Fibroblast of peridontal ligament (primary cell): ENCODE results near the gene ZFR2.
"Not testable (repeated sequence)": the region's sequence is repeated elsewhere in the genome, so short reads cannot be mapped to it uniquely, and the experiment has no call there.

ENCODE experiments used
- DNase-seq: peaks from one replicate; pipeline ENCODE4 v3.0.0-alpha.2; 2010; ENCODE audit errors: extremely low read depth

The ZFR2 gene

DNA sequence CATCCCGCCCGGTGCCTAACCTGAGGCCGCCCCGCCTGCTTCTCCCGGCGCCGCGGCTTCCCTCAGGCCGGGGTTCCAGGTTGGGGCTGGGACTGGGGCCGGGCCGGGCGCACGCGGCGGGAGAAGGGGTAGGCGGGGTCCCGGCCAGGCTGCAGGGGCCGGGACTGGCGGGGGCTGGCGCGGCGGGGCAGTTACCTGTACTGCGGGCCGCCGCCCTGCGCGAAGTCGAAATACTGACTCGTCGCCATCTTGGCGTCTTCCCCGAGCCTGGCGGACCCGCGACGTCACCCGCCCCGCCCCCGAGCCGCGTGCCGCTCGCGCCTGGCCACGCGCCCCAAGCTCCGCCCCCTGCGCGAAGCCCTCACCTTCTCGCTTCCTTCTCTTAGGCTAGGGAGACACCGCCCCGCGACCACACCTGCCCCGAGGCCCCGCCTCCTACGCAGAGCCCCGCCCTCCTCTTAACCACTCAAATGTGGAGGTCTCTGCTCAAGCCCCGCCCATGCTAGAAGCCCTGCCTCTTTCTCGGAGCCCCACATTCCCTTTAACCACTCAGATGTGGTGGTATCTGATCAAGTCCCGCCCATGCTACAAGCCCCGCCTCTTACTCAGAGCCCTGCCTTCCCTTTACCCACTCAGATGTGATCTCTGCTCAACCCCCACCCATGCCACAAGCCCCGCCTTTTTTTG, at the start of gene ZFR2:
Gene ZFR2, minus strand, starts transcription at position 269 of the 687 bp plus-strand sequence. Its CDS starts 21 bp downstream, at position 248.
- DNase-seq, result no peak

DNA sequence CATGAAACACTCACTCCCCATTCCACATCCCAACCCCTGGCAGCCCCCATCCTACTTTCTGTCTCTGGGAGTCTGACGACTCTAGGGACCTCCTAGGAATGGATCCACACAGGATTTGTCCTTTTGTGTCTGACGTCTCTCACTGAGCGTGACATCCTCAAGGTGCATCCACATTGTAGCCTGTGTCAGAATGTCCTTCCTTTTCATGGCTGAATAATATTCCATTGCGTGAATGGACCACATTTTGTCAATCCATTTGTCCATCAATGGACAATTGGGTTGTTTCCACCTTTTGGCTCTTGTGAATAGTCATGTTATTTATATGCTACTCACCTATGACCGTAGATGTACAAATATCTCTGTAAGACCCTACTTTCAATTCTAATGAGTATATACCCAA, 47.2 kb upstream of the ZFR2 start:
- DNase-seq, result no peak

DNA sequence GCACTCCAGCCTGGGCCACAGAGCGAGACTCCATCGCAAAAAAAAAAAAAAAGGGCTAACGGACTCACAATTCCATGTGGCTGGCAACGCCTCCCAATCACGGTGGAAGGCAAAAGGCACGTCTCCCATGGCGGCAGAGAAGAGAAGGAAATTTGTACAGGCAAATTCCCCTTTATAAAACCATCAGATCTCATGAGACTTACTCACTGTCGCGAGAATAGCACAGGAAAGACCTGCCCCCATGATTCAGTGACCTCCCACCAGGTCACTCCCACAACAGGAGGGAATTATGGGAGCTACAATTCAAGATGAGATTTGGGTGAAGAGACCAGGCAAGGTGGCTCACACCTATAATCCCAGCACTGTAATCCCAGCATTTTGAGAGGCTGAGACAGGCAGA, 45.4 kb upstream of the ZFR2 start:
- DNase-seq, result no peak

DNA sequence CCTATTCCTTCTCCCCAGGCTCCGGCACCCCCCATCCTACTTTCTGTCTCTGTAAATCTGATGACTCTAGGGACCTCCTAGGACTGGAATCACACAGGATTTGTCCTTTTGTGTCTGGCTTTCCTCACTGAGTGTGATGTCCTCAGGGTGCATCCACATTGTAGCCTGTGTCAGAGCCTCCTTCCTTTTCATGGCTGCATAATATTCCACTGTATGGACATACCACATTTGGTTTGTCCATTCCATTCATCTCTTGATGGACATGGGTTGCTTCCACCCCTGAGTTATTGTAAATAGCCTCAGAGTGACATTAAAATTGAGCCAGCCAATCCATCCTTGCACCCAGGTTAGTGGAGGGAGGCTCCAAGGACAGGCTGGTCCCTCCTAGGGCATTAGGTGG, 41.3 kb upstream of the ZFR2 start:
- no peak for DNase-seq

DNA sequence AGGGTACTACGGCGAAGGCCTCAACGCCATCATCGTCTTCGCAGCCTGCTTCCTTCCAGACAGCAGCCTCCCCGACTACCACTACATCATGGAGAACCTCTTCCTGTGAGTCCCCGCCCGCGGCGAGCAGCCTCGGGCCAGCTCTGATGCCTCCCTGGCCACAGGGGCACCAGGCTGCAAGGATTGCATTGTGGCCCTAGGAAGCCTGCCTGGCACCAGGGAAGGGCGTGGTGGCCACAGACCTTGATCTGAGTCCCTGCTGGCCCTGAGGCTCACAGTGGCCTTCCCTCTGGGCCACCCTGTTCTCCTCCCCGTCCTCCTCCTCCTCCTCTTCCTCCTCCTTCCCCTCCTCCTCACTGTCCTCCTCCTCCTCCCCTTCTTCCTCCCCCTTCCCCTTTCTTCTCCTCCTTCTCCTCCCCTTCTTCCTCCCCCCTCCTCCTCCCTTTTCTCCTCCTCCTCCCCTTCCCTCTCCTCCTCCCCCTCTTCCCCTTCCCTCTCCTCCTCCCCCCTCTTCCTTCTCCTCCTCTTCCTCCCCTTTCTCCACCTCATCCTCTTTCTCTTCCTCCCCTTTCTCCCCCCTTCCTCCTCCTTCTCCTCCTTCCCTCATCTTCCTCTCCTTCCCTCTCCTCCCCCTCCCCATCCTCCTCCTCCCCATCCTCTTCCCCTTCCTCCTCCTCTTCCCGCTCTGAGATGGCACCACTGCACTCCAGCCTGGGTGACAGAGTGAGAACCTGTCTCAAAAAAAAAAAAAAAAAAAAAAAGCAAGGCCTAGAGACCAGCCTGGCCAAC, 39.6 kb upstream of the ZFR2 start:
- no peak for DNase-seq

DNA sequence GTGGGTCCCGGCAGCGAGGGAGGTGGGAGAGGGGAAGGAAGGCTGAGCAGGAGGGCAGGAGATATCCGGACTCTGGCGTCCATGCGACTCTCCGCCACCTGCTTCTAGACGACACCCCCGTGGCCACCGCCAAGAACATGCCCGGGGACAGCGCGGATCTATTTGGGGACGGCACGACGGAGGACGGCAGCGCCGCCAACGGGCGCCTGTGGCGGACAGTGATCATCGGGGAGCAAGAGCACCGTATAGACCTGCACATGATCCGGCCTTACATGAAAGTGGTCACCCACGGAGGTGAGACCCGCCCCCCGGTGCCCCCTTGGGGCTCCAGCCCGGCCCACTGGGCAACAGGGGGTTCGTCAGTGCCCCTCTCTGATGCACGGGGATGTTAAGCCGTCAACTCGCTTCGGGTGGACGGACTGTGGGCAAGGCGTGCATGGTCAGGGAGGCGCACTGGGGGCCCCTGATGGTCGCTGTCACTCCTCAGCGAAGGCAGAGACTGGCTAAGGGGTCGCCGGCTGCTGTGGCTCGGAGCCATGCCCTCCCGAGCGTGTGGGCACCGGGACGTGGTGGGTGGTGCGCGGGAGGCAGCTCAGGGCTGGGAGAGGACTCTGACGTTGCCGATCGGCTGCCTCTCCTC, 38.9 kb upstream of the ZFR2 start:
- DNase-seq, result no peak

DNA sequence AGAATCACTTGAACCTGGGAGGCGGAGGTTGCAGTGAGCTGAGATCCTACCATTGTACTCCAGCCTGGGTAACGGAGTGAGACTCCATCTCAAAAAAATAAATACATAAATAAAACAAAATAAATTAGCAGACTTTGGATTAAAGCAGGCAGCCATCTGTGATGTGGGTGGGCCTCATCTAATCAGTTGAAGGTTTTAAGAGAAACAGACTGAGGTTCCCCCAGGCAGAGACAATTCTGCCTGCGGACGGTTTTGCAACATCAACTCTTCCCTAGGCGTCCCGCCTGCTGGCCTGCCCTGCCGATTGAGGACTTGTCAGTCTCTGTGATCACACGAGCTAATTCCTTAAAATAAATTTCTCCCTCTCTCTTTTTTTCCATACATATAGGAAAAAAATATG, 35.4 kb upstream of the ZFR2 start:
- DNase-seq, result no peak

DNA sequence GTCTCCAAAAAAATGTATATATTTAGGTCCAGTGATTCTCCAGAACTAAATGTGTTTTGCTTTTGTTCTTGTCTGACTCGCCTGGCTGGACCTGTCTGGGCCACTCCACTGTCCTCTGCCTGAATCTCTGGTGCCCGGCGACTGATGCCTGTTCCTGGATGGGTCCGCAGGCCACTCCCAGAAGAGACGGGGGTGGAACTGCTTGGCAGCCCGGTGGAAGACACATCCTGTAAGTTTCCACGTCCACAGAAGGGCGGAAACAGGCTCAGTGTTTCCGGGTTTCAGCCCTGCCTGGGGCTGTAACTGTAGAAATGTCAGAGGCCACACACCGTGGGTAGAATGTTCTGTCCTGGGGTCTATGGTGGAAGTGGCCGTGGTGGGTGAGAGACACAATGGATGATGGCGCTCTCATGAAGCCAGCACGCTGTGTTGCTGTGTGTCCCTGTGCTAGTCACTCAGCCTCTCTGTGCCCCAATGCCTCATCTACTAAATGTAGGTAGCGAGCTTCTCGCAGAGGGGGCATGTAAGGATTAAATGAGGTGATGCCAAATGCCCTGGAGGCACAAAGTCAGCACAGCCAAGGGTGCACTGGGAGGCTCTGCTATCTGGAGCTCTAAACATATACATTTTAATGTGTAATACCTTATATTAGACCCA, 33.6 kb upstream of the ZFR2 start:
- DNase-seq, result no peak

DNA sequence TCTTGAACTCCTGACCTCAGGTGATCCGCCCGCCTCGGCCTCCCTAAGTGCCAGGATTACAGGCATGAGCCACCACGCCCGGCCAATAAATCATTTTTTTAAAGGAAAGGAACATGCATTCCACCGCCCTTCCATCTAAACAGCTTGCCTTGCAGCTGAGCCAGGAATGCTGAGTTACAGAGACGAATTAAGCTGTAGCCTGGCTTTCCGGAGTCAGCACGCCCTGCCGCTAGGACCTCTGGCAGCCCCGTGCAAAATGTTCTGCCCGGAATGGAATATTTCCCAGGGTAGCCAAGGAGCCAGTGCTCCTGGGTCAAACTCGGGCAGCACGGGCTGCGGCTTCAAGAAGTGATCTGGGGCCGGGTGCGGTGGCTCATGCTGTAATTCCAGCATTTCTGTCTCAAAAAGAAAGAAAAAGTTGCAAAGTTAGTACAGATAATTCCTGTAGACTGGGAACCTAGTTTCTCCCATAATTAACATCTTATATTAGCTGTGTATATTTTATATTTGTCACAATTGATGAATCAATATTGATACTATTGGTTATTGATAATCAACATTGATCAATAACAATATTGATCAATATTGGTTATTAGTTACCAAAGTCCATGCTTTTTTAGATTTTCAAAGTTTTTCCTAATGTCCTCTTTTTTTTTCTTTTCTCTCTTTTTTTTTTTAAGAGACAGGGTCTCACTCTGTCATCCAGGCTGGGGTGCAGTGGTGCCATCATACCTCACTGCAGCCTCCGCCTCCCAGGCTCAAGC, 30.9 kb upstream of the ZFR2 start:
- DNase-seq, result no peak

DNA sequence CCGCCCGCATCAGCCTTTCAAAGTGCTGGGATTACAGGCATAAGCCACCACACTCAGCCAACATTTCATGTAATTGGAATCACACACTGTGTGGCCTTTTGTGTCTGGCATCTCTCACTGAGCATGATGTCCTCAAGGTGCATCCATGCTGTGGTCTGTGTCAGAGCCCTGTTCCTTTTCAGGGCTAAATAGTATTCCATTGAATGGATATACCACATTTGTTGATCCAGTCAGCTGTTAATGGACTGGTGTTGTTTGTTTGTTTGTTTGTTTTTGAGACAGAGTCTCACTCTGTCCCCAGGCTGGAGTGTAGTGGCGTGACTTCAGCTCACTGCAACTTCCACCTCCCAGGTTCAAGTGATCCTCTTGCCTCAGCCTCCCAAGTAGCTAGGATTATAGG, 29.6 kb upstream of the ZFR2 start:
- no peak for DNase-seq

DNA sequence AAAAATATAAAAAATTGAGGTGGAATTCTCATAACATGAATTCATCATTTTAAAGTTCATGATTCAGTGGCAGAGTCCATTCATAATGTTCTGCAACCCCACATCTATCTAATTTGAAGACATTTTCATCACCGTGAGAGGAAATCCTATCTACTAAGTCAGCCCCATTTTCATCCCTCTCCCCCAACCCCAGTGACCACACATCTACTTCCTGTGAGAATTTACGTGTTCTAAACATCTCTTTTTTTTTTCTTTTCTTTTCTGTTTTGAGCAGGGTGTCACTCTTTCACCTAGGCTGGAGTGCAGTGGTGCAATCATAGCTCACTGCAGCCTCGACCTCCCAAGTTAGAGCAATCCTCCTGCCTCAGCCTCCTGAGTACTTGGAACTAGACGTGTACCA, 29.1 kb upstream of the ZFR2 start:
- DNase-seq, result no peak

DNA sequence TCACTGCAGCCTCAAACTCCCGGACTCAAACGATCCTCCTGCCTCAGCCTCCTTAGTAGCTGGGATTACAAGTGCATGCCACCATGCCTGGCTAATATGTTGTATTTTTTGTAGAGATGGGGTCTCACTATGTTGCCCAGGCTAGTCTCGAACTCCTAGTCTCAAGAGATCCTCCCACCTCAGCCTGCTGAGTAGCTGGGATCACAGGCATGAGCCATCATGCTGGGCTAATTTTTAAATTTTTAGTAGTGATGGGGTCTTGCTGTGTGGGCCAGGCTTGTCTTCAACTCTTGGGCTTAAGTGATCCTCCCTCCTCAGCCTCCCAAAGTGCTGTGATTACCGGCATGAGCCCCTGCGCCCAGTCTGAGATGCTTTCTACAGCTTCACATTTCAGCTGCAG, 26.9 kb upstream of the ZFR2 start:
- no peak for DNase-seq

DNA sequence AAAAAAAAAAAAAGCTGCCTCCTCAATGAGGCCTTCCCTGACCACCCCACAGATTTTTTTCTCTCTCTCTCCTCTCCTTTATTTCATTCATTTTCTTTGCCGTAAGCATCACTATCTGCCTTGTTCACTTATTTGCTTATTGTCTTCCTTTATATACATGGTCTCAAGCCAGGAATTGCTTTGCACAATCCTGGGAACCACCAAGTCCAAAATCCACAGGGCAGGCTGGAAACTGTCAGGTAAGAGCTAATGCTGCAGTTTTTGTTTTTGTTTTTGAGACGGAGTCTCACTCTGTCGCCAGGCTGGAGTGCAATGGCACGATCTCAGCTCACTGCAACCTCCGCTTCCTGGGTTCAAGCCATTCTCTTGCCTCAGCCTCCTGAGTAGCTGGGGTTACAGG, 26.1 kb upstream of the ZFR2 start:
- not testable (repeated sequence) for DNase-seq

DNA sequence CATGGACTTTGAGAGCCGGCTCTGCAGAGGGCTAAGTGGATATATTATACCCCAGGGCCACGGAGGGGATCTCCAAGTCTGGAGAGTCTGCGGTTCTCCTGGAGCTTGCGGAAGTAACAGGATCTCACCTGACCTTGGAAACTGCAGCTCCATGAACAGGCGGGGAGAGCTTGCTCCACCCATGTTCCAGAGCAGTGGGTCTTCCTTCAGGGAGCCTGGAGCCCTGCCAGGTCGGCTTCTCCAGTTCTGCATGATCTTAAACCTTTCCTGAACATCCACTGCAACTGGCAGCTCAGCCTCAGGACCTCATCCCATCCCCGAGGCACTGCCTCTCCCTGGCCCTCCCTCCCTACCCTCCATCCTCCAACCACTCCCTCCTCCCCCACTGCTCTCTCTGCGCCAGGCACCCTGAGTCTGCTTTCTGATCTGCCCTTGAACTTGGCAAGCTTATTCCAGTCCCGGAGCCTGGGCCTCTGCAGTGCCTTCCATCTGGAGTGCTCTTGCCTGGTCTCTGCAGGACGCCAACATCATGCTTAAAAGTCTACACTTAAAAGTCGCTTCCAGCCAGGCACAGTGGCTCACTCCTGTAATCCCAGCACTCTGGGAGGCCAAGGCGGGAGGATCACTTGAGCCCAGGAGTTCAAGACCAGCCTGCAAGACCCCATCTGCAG, 24.8 kb upstream of the ZFR2 start:
- no peak for DNase-seq

DNA sequence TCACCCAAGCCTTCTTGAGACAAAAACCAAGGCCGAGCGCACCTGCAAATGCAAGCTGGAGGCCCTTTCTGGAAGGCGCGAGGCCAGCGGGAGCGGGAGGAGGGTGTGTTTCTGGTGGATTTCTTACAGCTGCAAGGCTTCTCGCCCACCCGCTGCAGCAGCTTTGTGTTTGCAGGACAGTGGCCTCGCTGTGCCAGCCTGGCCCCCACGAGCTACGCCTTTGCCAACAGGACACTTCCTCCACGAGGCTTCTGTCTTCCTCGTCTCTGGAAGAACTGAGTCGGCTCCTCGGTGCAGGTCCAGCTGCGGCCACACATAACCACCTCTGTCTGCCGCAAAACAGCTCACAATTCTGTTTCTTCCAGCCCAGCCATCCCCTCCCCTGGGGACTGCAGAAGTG, 21.8 kb upstream of the ZFR2 start:
- no peak for DNase-seq

DNA sequence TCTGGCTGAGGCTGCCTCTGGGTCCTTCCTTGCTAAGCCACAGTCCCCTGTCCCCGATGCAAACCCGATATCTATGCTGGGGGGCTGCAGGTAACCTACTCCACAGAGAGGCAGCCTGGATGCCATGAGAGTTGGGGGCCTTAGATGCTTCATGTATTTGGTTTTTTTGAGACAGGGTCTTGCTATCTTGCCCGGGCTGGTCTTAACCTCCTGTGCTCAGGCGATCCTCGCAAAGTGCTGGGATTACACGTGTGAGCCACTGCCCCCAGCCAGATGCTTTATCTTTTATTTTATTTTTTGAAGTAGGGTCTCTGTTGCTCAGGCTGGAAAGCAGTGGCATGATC, 13.2 kb upstream of the ZFR2 start:
- DNase-seq, result no peak

DNA sequence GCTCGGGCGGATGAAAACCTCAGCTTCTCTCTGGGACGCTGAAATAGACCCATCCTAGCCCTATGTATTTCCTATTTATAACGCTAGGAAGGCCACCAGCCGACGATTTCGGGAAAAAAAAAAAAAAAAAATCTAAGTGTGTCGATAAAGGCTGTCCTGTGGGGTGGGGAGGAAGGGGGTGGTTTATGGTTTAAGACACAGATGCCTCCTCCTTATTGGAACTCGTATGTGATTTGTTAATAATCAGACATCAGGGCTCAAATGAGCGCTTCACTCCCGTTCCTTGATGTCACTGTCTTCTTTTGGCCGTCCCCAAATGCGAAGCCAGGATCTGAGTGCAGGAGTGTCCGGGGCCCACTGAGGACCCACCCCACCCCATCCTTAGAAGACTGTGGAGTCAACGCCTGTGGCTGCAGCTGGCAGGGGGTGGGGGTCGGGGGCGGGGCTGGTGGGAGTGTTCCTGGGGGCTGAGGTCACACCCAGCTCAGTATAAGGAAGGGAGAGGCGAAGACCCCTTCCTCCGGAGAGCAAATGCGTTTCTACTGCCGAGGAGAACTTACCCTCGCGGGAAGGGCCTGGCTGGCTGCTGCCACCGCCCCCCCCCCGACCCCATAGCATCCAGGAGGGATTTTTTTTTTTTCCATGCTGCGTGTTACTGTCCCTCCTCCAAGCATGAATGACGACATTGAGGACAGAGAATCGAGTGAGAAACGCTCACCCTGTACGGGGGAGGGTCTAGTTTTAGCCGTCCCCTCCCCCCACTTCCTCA, 12.6 kb upstream of the ZFR2 start:
- no peak for DNase-seq

DNA sequence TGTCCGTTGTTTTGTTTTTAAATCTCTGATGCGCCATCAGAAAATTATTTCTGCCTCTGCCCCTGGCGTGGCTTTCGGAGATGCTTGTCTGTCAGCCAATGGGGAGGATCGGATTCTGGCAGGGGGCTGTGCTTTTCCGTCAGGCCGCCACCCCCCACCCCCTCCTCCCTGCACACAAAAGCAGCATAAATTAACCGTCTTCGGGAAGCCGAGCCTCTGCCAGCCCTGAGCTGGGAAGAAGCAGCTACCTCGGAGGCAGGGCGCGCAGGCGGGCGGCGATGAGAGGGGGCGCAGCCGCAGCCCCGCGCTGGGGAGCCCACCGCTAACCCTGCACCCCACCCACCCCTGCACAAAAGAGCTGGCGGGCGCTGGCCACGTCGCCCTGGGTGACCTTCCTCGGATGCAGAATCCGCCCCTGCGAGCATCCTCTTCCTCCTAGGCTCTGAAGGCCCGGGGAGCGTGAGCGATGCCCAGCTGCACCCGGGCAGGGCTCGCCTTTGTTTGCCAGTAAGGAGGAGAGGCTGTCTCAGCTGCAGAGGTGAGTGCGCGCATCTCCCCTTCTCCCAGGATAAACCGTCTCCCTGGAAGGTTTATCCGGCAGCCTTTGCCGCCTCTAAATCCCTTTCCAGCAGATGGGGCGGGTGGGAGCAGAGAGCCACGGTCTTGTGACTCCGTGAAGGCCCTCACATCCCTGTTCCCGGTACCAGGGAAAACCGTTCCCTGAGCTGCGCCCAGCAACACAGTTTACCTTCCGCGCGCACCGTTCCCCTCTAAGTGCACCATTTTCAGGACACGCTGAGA, 11.8 kb upstream of the ZFR2 start, which contains the start of gene ATCAY:
Gene ATCAY, plus strand, starts transcription at position 215 of the 801 bp plus-strand sequence. CDS start 5,083 bp downstream, outside the sequence.
- DNase-seq, result no peak

DNA sequence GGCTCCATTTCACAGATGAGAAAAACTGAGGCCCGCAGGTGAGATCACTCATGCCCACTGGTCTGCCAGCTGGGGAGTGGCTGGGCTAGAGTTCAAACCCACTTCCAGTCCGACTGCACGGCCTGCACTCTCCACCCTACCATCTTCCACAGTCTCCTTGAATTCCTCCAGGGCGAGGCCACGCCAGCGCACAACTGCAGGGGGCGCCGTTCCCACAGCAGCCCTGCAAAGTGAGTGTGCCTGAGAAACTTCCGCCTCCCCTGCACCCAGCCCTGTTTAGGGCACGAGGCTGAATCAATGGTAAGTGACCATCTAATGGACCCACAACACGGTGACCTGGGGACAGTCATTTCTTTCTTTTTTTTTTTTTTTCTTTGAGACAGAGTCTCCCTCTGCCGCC, 10.8 kb upstream of the ZFR2 start:
- no peak for DNase-seq

DNA sequence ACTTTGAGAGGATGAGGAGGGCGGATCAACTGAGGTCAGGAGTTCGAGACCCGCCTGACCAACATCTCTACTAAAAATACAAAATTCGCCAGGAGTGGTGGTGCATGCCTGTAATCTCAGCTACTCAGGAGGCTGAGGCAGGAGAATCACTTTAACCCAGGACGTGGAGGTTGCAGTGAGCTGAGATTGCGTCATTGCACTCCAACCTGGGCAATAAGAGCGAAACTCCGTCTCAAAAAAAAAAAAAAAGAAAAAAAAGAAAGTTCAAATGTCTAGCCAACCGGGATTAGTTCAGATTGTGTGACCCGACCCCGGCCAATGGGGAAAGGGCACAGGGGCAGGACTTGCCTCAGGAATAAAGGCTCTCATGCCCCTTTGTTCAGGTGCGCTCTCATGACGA, 5.9 kb upstream of the ZFR2 start:
- DNase-seq, result not testable (repeated sequence)
